ENCODE results near the gene CRIM1. TPM values are rescaled to one million over a fixed set of nuclear protein-coding genes. Genes with fewer than 3 reads are reported as not detected.
A peak's percentile ranks its signal among the peaks of the same experiment; 100 is the strongest.
"Not testable (repeated sequence)": the region's sequence is repeated elsewhere in the genome, so short reads cannot be mapped to it uniquely, and the experiment has no call there.

The CRIM1 gene, protein sequence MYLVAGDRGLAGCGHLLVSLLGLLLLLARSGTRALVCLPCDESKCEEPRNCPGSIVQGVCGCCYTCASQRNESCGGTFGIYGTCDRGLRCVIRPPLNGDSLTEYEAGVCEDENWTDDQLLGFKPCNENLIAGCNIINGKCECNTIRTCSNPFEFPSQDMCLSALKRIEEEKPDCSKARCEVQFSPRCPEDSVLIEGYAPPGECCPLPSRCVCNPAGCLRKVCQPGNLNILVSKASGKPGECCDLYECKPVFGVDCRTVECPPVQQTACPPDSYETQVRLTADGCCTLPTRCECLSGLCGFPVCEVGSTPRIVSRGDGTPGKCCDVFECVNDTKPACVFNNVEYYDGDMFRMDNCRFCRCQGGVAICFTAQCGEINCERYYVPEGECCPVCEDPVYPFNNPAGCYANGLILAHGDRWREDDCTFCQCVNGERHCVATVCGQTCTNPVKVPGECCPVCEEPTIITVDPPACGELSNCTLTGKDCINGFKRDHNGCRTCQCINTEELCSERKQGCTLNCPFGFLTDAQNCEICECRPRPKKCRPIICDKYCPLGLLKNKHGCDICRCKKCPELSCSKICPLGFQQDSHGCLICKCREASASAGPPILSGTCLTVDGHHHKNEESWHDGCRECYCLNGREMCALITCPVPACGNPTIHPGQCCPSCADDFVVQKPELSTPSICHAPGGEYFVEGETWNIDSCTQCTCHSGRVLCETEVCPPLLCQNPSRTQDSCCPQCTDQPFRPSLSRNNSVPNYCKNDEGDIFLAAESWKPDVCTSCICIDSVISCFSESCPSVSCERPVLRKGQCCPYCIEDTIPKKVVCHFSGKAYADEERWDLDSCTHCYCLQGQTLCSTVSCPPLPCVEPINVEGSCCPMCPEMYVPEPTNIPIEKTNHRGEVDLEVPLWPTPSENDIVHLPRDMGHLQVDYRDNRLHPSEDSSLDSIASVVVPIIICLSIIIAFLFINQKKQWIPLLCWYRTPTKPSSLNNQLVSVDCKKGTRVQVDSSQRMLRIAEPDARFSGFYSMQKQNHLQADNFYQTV
- 35.3 and 45.7 TPM in 2 replicates for total RNA-seq

DNA sequence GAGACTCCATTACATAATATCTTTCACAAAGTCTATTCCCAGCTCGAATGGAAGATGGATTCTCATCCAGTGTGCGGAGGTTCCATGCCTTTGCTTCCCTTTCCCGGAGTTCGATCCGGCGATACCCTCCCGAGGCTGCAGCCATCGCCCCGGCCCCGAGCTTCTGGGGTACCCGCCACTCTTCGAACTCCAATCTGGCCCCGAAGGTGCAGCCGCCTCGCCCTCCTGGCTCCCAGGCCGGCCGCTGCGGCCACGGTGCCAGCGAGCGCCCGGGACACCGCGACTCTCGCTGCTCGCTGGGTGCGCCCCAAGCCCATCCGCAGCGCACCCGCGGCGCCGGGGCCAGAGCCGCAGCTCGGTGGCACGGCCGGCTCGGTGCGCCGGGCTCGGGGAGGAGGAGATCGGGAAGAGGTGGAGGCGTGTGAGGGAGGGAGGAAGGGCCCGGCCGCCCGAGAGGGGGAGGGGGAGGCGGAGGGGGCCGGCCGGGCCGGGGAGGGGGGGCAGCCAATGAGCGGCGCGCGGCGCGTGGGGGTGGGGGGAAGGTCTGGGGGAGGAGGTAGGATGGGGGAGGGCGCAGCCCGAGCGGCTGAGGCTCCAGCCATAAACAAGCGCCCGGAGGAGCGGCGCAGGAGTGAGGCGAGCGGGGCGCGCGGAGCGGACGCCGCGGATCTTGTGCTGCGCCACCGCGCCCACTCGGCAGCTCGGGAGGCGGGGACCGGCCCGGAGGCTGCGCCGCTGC, at the start of gene CRIM1:
Gene CRIM1 (plus strand): TSS at position 628 of the 739 bp plus-strand sequence. CDS start 515 bp downstream, outside the sequence.
- Histone ChIP-seq H3K27me3 (ENCODE audit: control insufficient read depth, insufficient read depth, low read length) (no peaks in the 10 kb centered on the region), H3K4me3 (ENCODE audit: low read depth, low read length) (peak within 1 kb of the TSS; percentile 69), H3K36me3 (ENCODE audit: control insufficient read depth, insufficient read depth, low read length) (no peaks in the 10 kb centered on the region)
- DNase-seq (ENCODE audit: low read depth), result peak; percentile 75
- FAIRE-seq, result no peak
- TF ChIP-seq, protein P1, sequence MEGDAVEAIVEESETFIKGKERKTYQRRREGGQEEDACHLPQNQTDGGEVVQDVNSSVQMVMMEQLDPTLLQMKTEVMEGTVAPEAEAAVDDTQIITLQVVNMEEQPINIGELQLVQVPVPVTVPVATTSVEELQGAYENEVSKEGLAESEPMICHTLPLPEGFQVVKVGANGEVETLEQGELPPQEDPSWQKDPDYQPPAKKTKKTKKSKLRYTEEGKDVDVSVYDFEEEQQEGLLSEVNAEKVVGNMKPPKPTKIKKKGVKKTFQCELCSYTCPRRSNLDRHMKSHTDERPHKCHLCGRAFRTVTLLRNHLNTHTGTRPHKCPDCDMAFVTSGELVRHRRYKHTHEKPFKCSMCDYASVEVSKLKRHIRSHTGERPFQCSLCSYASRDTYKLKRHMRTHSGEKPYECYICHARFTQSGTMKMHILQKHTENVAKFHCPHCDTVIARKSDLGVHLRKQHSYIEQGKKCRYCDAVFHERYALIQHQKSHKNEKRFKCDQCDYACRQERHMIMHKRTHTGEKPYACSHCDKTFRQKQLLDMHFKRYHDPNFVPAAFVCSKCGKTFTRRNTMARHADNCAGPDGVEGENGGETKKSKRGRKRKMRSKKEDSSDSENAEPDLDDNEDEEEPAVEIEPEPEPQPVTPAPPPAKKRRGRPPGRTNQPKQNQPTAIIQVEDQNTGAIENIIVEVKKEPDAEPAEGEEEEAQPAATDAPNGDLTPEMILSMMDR (IDR thresholded peaks at IDR 0.05; ENCODE audit: insufficient read depth, low read length, severe bottlenecking), result no peak

DNA sequence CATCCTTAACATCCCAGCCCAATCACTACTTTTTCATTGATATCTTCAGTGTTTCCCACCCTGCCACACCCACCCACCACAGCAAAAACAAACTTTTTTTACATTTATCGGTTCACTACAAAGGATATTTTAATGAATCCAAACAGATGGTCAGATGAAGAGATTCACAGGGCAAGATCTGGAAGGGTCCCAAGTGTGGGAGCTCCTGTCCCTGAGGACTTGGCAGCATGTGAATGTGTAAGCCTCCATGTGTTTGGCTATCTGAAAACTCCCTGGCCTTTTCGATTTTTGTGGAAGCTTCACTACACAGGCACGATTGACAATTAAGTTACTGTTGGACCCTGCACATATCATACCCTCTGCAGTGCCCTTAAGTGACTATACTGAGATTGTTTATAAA, 48.1 kb upstream of the CRIM1 start:
- TF ChIP-seq, protein P1 (IDR thresholded peaks at IDR 0.05; ENCODE audit: insufficient read depth, low read length, severe bottlenecking), result no peak
- no peak for FAIRE-seq
- Histone ChIP-seq H3K36me3 (ENCODE audit: control insufficient read depth, insufficient read depth, low read length) (no peaks in the 10 kb centered on the region), H3K27me3 (ENCODE audit: control insufficient read depth, insufficient read depth, low read length) (no peaks in the 10 kb centered on the region), H3K4me3 (ENCODE audit: low read depth, low read length) (no peak overlapping the region)
- DNase-seq (ENCODE audit: low read depth), result no peak

DNA sequence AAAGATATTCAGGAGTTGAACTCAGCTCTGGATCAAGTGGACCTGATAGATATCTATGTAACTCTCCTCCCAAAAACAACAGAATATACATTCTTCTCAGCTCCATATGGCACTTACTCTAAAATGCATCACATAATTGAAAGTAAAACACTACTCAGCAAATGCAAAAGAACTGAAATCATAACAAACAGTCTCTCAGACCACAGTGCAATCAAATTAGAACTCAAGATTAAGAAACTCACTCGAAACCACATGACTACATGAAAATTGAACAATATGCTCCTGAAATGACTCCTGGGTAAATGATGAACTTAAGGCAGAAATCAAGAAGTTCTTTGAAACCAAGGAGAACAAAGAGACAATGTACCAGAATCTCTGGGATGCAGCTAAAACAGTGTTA, 45.1 kb upstream of the CRIM1 start:
- not testable (repeated sequence) for H3K4me3 ChIP-seq (ENCODE audit: low read depth, low read length); FAIRE-seq; H3K27me3 ChIP-seq (ENCODE audit: control insufficient read depth, insufficient read depth, low read length); DNase-seq (ENCODE audit: low read depth); H3K36me3 ChIP-seq (ENCODE audit: control insufficient read depth, insufficient read depth, low read length)

DNA sequence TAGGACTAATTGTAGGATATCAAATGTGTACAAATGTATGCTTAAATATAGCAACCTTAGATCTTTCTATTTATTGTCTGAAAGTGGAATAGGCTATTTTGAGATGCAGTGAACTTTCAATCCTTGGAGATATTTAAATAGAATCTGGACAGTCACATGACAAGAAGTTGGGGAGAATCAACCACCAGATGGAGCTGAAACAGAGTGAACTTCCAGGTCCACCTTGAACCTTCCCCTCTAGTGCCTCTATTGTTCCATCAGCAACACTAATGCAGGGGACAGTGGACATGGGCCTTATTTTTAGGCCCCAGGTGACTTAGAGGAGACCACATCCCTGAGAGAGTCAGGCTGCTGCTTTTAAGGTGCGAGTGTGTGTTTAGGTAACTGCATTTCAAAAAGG, 37.0 kb upstream of the CRIM1 start:
- Histone ChIP-seq H3K36me3 (ENCODE audit: control insufficient read depth, insufficient read depth, low read length) (no peaks in the 10 kb centered on the region), H3K27me3 (ENCODE audit: control insufficient read depth, insufficient read depth, low read length) (no peaks in the 10 kb centered on the region), H3K4me3 (ENCODE audit: low read depth, low read length) (no peak overlapping the region)
- no peak for FAIRE-seq
- TF ChIP-seq, protein P1 (IDR thresholded peaks at IDR 0.05; ENCODE audit: insufficient read depth, low read length, severe bottlenecking), result peak; percentile 29
- DNase-seq (ENCODE audit: low read depth), result peak; percentile 29

DNA sequence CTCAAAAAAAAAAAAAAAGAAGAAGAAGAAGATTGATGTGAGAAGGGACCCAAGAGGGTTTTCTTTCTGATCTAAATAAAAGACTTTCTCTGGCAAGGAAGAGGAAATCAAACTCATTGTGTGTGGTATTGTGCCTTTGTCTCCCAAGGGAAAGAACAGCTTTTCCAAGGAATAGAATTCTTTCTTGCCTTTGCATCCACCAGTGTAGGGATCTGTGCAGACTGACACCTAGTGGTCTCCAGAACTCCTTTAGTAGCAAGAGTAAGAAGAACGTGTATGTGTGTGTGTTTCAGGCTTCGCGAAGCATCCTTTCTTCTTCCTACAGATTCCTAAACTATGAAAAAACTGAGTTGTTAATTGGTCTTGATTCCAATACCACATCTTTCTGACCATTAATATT, 33.5 kb upstream of the CRIM1 start:
- DNase-seq (ENCODE audit: low read depth) (peak; percentile 57), FAIRE-seq (no peak)
- Histone ChIP-seq H3K4me3 (ENCODE audit: low read depth, low read length) (no peak overlapping the region), H3K27me3 (ENCODE audit: control insufficient read depth, insufficient read depth, low read length) (no peaks in the 10 kb centered on the region), H3K36me3 (ENCODE audit: control insufficient read depth, insufficient read depth, low read length) (no peaks in the 10 kb centered on the region)
- TF ChIP-seq, protein P1 (IDR thresholded peaks at IDR 0.05; ENCODE audit: insufficient read depth, low read length, severe bottlenecking), result peak; percentile 69

Data from bronchial epithelial cell (primary cell).